ENCODE results near the gene BTBD10. TPM values are rescaled to one million over a fixed set of nuclear protein-coding genes. Genes with fewer than 3 reads are reported as not detected.

The BTBD10 gene
- polyA plus RNA-seq, 1 donor: 22.6 TPM

DNA sequence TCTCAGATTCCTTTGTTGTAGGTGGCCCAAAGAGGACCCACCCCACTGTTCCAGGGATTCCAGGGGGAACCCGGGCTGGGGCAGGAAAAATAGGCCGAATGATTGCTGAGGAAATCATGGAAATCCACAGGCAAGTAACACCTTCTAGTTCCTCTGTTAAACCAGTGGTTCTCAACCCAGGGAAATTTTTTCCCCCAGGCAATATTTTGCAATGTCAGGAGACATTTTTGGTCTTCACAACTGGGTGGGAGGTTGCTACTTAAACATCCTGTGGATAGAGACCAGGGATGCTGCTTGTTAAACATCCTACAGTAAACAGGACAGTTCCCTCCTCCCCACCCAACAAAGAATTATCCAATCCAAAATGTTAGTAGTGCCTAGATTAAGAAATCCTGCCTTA is 84.7 kb downstream of the BTBD10 start:
- no peak for DNase-seq
- H3K27me3 ChIP-seq (ENCODE audit: control insufficient read depth, insufficient read depth, low read length): no peaks in the 10 kb centered on the region
- H3K27ac ChIP-seq (ENCODE audit: low read length): no peak overlapping the region
- whole genome bisulfite sequencing (ENCODE audit: insufficient coverage, low lambda C conversion rate): no CpG with 5 or more reads among the region's 2 CpGs
- H3K36me3 ChIP-seq (ENCODE audit: control insufficient read depth, insufficient read depth, low read length): peaks cover 24% of the 10 kb centered on the region
- no peaks in the 10 kb centered on the region for H3K9me3 ChIP-seq (ENCODE audit: control insufficient read depth, low read depth, low read length)
- H3K4me3 ChIP-seq (ENCODE audit: low read length): no peak overlapping the region
- peaks cover 5% of the 10 kb centered on the region for H3K4me1 ChIP-seq (ENCODE audit: control insufficient read depth, insufficient read depth, low read length)

DNA sequence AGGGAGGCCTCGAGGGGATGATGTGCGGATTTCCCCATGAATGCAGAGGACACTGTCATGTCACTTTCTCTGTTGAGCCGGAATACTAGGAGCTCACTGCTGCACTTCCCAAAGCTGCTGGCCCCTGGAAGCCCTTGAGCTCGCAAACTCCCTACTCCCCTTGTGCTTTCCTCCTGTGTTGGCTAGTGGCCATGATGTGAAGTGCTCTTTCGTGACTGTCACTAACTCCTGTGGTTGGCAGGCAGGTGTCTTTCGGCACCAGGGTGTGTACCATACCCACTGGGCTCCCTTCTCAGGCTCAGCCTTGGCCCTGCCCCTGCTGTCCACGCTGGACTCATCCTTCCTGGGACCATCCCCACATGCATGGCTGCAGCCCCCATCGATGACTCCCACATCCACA is 86.2 kb downstream of the BTBD10 start:
- peaks cover 18% of the 10 kb centered on the region for H3K36me3 ChIP-seq (ENCODE audit: control insufficient read depth, insufficient read depth, low read length)

DNA sequence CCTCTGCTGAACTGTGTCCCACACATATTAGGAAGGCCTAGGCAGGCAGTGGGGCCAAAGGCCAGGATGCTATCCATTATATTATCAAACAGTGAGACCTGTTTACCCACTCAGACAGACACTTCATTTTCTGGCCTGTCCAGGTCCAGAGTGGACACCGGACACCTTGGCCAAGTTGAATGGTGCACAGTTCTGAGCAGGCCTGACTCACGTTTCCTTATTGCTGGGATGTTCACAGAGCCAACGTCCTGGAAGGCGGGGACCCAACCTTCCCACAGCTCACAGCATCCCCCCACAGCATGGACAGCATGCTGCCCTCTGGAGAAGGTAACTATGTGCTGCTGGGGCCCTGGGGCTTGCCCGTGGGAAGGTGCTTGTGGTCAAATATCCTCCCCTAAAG is 86.6 kb downstream of the BTBD10 start:
- no peak for DNase-seq
- H3K9me3 ChIP-seq (ENCODE audit: control insufficient read depth, low read depth, low read length): no peaks in the 10 kb centered on the region
- H3K27ac ChIP-seq (ENCODE audit: low read length): no peak overlapping the region
- peaks cover 5% of the 10 kb centered on the region for H3K4me1 ChIP-seq (ENCODE audit: control insufficient read depth, insufficient read depth, low read length)
- peaks cover 18% of the 10 kb centered on the region for H3K36me3 ChIP-seq (ENCODE audit: control insufficient read depth, insufficient read depth, low read length)
- no CpG with 5 or more reads among the region's 5 CpGs for WGBS (ENCODE audit: insufficient coverage, low lambda C conversion rate)
- H3K4me3 ChIP-seq (ENCODE audit: low read length): no peak overlapping the region
- no peaks in the 10 kb centered on the region for H3K27me3 ChIP-seq (ENCODE audit: control insufficient read depth, insufficient read depth, low read length)

More for the DNA sequence above, 86.2 kb downstream of the BTBD10 start:
- Histone ChIP-seq H3K27ac (ENCODE audit: low read length) (no peak overlapping the region), H3K4me3 (ENCODE audit: low read length) (no peak overlapping the region), H3K4me1 (ENCODE audit: control insufficient read depth, insufficient read depth, low read length) (peaks cover 5% of the 10 kb centered on the region), H3K9me3 (ENCODE audit: control insufficient read depth, low read depth, low read length) (no peaks in the 10 kb centered on the region), H3K27me3 (ENCODE audit: control insufficient read depth, insufficient read depth, low read length) (no peaks in the 10 kb centered on the region)
- no CpG with 5 or more reads among the region's 8 CpGs for WGBS (ENCODE audit: insufficient coverage, low lambda C conversion rate)
- no peak for DNase-seq

DNA sequence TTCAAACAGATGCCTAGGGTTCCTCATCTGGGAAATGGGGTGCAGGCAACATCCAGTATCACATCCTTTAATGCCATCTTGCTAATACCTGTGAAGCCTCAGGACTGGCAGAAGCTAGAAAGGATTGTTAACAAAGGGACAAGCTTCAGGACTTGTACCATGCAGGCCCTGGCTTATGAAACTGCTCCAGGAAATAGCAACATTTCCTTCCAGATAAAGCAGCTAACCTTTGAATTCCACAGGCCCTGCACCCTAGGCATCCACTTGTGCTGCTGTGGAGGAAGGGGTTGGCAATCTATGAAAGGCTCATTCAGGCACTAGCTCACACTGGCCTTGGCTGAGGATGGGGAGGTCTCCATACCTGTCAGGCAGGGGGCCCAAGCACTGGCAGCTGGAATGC is 87.2 kb downstream of the BTBD10 start:
- peak in 1 of 2 donors; percentile 47 for DNase-seq
- Histone ChIP-seq H3K36me3 (ENCODE audit: control insufficient read depth, insufficient read depth, low read length) (peaks cover 16% of the 10 kb centered on the region), H3K27ac (ENCODE audit: low read length) (no peak overlapping the region)

DNA sequence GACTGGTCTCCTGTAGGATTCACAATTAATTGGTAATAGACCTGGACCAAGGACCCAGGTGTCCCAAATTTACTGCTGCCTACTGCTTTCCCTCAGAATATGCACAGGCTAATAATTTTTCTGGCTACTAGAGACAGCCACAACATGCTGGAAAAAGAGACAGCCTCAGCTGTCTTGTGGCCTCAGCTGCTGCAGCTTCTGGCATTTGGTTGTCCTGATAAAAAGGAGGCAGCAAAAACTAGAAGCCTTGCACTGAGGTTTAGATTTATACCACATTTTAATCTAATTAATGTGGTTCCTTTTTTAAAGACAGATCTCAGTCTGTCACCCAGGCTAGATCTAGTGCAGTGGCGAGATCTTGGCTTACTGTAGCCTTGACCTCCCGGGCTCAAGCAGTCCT is 89.8 kb downstream of the BTBD10 start:
- no peak for DNase-seq
- no CpG with 5 or more reads among the region's 2 CpGs for WGBS (ENCODE audit: insufficient coverage, low lambda C conversion rate)
- peaks cover 18% of the 10 kb centered on the region for H3K36me3 ChIP-seq (ENCODE audit: control insufficient read depth, insufficient read depth, low read length)

More for the DNA sequence above, 87.2 kb downstream of the BTBD10 start:
- Histone ChIP-seq H3K27me3 (ENCODE audit: control insufficient read depth, insufficient read depth, low read length) (no peaks in the 10 kb centered on the region), H3K4me3 (ENCODE audit: low read length) (no peak overlapping the region), H3K4me1 (ENCODE audit: control insufficient read depth, insufficient read depth, low read length) (peaks cover 5% of the 10 kb centered on the region), H3K9me3 (ENCODE audit: control insufficient read depth, low read depth, low read length) (no peaks in the 10 kb centered on the region)

DNA sequence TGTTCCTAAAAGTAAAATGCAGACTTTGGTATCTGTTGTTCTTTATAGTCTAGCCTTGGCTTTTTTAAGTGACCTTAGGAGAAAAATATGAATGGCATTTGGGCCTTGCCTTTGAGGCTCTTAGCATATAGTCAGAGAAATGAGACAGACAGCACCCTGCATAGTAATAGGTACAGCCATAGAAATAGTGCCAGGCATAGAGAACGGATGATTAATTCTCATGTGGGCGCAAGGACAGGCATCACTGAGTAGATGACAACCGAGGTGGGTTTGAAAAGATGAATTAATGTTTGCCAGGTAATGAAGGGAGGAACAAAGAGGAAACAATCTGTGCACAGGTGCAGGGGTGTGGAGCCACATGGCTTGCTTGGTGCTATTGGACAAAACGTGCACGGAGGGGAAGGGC is 95.0 kb downstream of the BTBD10 start:
- Histone ChIP-seq H3K27ac (ENCODE audit: low read length) (no peak overlapping the region), H3K9me3 (ENCODE audit: control insufficient read depth, low read depth, low read length) (no peaks in the 10 kb centered on the region), H3K4me1 (ENCODE audit: control insufficient read depth, insufficient read depth, low read length) (no peaks in the 10 kb centered on the region), H3K4me3 (ENCODE audit: low read length) (no peak overlapping the region), H3K36me3 (ENCODE audit: control insufficient read depth, insufficient read depth, low read length) (peaks cover 16% of the 10 kb centered on the region), H3K27me3 (ENCODE audit: control insufficient read depth, insufficient read depth, low read length) (no peaks in the 10 kb centered on the region)
- no peak for DNase-seq
- WGBS (ENCODE audit: insufficient coverage, low lambda C conversion rate): 100% methylated on average over 1 of the region's 5 CpGs

More for the DNA sequence above, 89.8 kb downstream of the BTBD10 start:
- no peak overlapping the region for H3K4me3 ChIP-seq (ENCODE audit: low read length)
- H3K9me3 ChIP-seq (ENCODE audit: control insufficient read depth, low read depth, low read length): no peaks in the 10 kb centered on the region
- no peaks in the 10 kb centered on the region for H3K27me3 ChIP-seq (ENCODE audit: control insufficient read depth, insufficient read depth, low read length)
- H3K27ac ChIP-seq (ENCODE audit: low read length): no peak overlapping the region
- H3K4me1 ChIP-seq (ENCODE audit: control insufficient read depth, insufficient read depth, low read length): peaks cover 5% of the 10 kb centered on the region

DNA sequence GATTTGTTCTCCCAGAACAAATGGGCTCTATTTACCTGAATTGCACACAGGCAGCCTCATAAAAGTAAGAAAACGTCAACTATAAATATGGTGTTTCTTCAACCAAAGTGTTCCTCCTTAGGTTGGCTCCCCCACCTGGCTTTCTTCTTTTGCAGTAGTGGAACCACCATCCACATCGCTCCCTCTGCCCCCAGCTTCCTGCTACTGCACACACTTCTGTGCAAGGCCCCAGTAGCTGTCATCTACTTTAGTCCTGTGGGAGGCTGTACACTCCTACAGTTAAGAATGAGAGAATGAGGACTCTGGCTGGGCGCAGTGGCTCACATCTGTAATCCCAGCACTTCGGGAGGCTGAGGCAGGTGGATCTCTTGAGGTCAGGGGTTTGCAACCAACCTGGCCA is 95.9 kb downstream of the BTBD10 start:
- Histone ChIP-seq H3K4me1 (ENCODE audit: control insufficient read depth, insufficient read depth, low read length) (no peaks in the 10 kb centered on the region), H3K9me3 (ENCODE audit: control insufficient read depth, low read depth, low read length) (no peaks in the 10 kb centered on the region), H3K4me3 (ENCODE audit: low read length) (no peak overlapping the region), H3K27ac (ENCODE audit: low read length) (no peak overlapping the region), H3K27me3 (ENCODE audit: control insufficient read depth, insufficient read depth, low read length) (no peaks in the 10 kb centered on the region), H3K36me3 (ENCODE audit: control insufficient read depth, insufficient read depth, low read length) (peaks cover 15% of the 10 kb centered on the region)
- DNase-seq: no peak
- WGBS (ENCODE audit: insufficient coverage, low lambda C conversion rate): no CpG with 5 or more reads among the region's 4 CpGs

DNA sequence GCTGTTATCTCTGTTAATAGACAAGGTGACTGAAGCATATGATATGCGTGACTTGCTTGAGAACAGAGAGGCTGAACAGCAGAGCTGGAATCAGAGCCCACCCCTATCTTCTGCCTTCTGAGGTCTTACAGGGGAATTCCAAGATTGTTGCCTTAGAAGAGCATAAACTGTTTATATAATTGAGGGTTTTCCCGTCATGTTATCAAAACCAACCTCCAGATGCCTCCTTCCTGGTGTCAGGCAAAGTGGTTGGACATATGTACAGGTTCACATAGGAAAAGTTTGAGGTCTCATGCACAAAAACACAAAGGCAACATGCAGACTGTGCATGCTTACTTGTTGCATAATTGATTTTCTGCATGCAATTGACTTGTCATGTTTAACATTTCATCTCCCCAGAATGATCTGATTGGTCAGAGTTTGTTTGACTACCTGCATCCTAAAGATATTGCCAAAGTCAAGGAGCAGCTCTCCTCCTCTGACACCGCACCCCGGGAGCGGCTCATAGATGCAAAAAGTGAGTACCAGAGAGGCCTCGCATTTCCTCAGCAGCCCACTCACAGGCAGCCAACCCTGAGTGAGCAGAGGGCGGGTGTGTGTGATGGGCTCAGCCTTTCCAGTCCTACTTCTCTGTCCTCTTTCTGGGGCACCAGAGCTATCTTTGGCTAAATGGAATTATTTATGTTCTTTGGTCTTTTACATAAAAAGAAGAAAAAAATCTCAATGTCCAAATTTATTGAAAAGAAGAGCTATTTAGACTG is 96.6 kb downstream of the BTBD10 start:
- no CpG with 5 or more reads among the region's 7 CpGs for WGBS (ENCODE audit: insufficient coverage, low lambda C conversion rate)
- H3K27me3 ChIP-seq (ENCODE audit: control insufficient read depth, insufficient read depth, low read length): no peaks in the 10 kb centered on the region
- H3K36me3 ChIP-seq (ENCODE audit: control insufficient read depth, insufficient read depth, low read length): peaks cover 11% of the 10 kb centered on the region
- H3K4me3 ChIP-seq (ENCODE audit: low read length): no peak overlapping the region
- DNase-seq: no peak
- no peaks in the 10 kb centered on the region for H3K9me3 ChIP-seq (ENCODE audit: control insufficient read depth, low read depth, low read length)
- H3K27ac ChIP-seq (ENCODE audit: low read length): no peak overlapping the region
- no peaks in the 10 kb centered on the region for H3K4me1 ChIP-seq (ENCODE audit: control insufficient read depth, insufficient read depth, low read length)

DNA sequence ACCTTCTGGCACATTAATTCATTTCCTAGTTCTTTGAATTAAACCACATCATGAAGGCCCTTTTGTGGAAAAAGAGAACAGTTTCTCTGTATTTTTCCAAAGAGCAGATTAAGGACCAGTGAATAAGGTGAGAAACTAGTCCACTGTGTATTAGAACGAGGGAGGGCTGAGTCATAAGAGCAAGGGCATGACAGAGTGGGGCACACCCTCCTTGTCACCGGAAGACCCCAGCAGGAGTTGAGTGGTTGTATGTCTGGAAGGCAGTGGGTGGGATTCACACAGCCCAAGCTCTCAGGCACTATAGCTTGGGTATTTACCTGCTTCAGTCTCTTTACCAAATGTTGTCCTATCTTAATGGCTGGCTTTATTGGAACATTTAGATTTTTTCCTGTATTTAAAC is 98.6 kb downstream of the BTBD10 start:
- WGBS (ENCODE audit: insufficient coverage, low lambda C conversion rate): no CpG with 5 or more reads among the region's 2 CpGs
- Histone ChIP-seq H3K4me1 (ENCODE audit: control insufficient read depth, insufficient read depth, low read length) (no peaks in the 10 kb centered on the region), H3K36me3 (ENCODE audit: control insufficient read depth, insufficient read depth, low read length) (peaks cover 11% of the 10 kb centered on the region), H3K9me3 (ENCODE audit: control insufficient read depth, low read depth, low read length) (no peaks in the 10 kb centered on the region), H3K27me3 (ENCODE audit: control insufficient read depth, insufficient read depth, low read length) (no peaks in the 10 kb centered on the region), H3K4me3 (ENCODE audit: low read length) (no peak overlapping the region), H3K27ac (ENCODE audit: low read length) (no peak overlapping the region)
- no peak for DNase-seq

DNA sequence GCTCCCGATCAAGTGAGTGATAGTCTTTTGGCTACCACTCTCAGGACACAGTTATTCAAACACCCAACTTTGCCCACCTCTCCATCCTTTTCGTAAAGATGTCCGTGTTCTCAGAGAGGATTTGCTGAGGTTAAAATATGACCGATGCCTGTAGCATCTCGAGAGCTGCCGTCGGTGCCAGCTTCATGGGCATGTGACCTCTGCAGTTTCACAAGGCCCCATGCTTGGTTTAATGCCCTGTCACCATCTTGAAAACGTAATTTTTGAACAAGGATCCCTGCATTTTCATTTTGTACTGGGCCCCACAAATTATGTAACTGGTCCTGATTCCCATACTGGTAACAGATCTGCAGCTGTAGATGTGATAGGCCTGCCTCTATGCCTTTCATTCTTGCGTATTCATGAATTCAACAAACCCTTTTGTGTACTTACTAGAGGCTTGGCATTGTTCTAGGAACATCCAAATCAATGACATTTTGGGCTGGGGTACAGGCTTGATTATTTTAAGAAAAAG is 100.4 kb downstream of the BTBD10 start:
- H3K4me1 ChIP-seq (ENCODE audit: control insufficient read depth, insufficient read depth, low read length): no peaks in the 10 kb centered on the region
- no peak overlapping the region for H3K27ac ChIP-seq (ENCODE audit: low read length)
- no peak overlapping the region for H3K4me3 ChIP-seq (ENCODE audit: low read length)
- H3K27me3 ChIP-seq (ENCODE audit: control insufficient read depth, insufficient read depth, low read length): no peaks in the 10 kb centered on the region
- no peaks in the 10 kb centered on the region for H3K9me3 ChIP-seq (ENCODE audit: control insufficient read depth, low read depth, low read length)
- WGBS (ENCODE audit: insufficient coverage, low lambda C conversion rate): 100% methylated on average over 1 of the region's 9 CpGs
- DNase-seq: no peak
- peaks cover 13% of the 10 kb centered on the region for H3K36me3 ChIP-seq (ENCODE audit: control insufficient read depth, insufficient read depth, low read length)

Data from large intestine (tissue), 3 donors.